Lung microvascular endothelial cell (primary cell): ENCODE results near the gene NXPH3. TPM values are rescaled to one million over a fixed set of nuclear protein-coding genes. Genes with fewer than 3 reads are reported as not detected.

Source experiments
- DNase-seq, 2 donors: peaks; one replicate each; pipeline versions ENCODE4 v3.0.0 to v3.0.0-alpha.2; 2010; ENCODE audit warnings: low read depth in 2 of 2
- total RNA-seq: library from RNA; depleted of rRNA; stranded (reverse); fragments of >200 nt; gene quantifications from 2 replicates; pipeline ENCODE4 v1.2.1, GENCODE V29; 2014

The NXPH3 gene
- total RNA-seq, 1 donor from 2014 or later: 3.0 TPM

- no peak for DNase-seq
These were observed 49.2 kb downstream of the NXPH3 start for GRCh38 chr17:49624896-49625295.

GRCh38 chr17:49629447-49629846, 53.8 kb downstream of the NXPH3 start:
- no peak for DNase-seq

DNA sequence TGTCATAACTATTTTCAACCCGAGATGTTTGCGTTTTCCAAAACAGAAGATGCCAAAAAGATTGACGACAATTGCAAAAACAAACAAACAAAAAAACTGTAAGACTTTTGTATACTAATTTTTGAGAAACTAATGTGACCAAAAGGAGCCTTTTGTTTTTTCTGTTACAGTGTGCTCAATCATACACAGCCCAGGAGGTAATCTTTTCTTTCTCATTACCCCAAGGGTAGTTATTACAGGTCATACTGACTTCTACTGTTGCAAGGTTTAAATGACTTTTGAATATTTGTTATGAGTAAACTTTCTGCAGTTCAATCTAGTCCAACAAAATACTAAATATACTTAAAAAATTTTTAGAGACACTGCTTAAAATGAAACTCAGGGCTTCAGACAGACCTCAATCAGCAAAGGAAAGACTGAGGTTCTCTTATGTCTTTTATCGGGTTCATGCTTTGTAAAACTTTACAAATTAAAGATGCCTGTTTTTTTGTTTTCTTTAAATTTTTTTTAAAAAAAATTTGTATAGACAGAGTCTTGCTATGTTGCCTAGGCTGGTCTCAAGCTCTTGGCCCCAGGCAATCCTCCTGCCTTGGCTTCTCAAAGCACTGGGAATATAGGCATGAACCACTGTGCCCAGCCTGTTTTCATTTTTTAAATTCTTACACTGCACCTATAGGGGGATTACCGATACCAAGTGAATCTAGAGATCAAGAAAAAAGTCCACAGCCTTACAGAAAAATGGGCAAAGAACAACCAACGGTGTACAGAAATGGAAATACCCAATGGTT, 54.6 kb downstream of the NXPH3 start:
- DNase-seq: no peak

- no peak for DNase-seq
These were observed 55.8 kb downstream of the NXPH3 start for GRCh38 chr17:49631496-49631895.

Other genes starting within 250 kb of the NXPH3 start
- gene ZNF652, start 213.6 kb upstream of the NXPH3 start, total RNA-seq: 8.1 and 12.1 TPM in 2 replicates
- 130 and 154 TPM in 2 replicates for gene PHB1, start 161.0 kb upstream of the NXPH3 start, total RNA-seq
- gene NGFR, start 80.6 kb upstream of the NXPH3 start, total RNA-seq: under 0.01 TPM in 1 of 2 replicates, not detected in the other
- gene SPOP, start 102.2 kb downstream of the NXPH3 start, total RNA-seq: 83.9 and 139 TPM in 2 replicates
- gene SLC35B1, start 132.1 kb downstream of the NXPH3 start, total RNA-seq: 47.7 and 60.7 TPM in 2 replicates
- gene FAM117A, start 188.3 kb downstream of the NXPH3 start, total RNA-seq: 2.8 and 6.7 TPM in 2 replicates
- gene KAT7, start 212.8 kb downstream of the NXPH3 start, total RNA-seq: 21.4 and 22.0 TPM in 2 replicates